HEK293T (cell line): Measurements from ENCODE around the gene PSG4.

Experiments used
- CTCF ChIA-PET: fragments of 350-600 bp; formaldehyde crosslinking; extraction: SDS; loops from one replicate; lab custom pipeline; 2021; ENCODE audit warnings: antibody characterized with exemption, inconsistent platforms; lab: Yijun Ruan, JAX
- POLR2A ChIA-PET: fragments of 350-600 bp; formaldehyde crosslinking; extraction: SDS; loops from one replicate; lab custom pipeline; 2020; ENCODE audit warnings: antibody characterized with exemption, inconsistent platforms; lab: Yijun Ruan, JAX
- DNase-seq: peaks from one replicate; pipeline ENCODE4 v3.0.0; 2012; ENCODE audit warnings: mixed read lengths; ENCODE audit errors: extremely low spot score
- ARNT ChIP-seq: fragments of 450-650 bp; IDR thresholded peaks from 2 replicates; pipeline ENCODE4 v1.6.1; 2017; ENCODE audit warnings: mild to moderate bottlenecking
- BHLHE40 ChIP-seq: fragments of 450-650 bp; IDR thresholded peaks from 2 replicates; pipeline ENCODE4 v1.6.1; 2016; ENCODE audit warnings: mild to moderate bottlenecking, moderate library complexity, borderline replicate concordance
- CTBP1 ChIP-seq: fragments of 450-650 bp; IDR thresholded peaks from 2 replicates; pipeline ENCODE4 v1.6.1; 2016; ENCODE audit warnings: borderline replicate concordance
- ELF4 ChIP-seq: fragments of 450-650 bp; IDR thresholded peaks from 2 replicates; pipeline ENCODE4 v1.6.1; 2017; ENCODE audit warnings: antibody characterized with exemption
- FOXA1 ChIP-seq: fragments of 450-650 bp; IDR thresholded peaks from 2 replicates; pipeline ENCODE4 v1.6.1; 2016; ENCODE audit warnings: mild to moderate bottlenecking
- FOXK2 ChIP-seq: fragments of 450-650 bp; IDR thresholded peaks from 2 replicates; pipeline ENCODE4 v1.6.1; 2016; ENCODE audit warnings: mild to moderate bottlenecking
- FOXM1 ChIP-seq: fragments of 450-650 bp; IDR thresholded peaks from 2 replicates; pipeline ENCODE4 v1.6.1; 2017; ENCODE audit warnings: mild to moderate bottlenecking, borderline replicate concordance
- HDGF ChIP-seq: fragments of 450-650 bp; IDR thresholded peaks from 2 replicates; pipeline ENCODE4 v1.6.1; 2017; ENCODE audit warnings: antibody characterized with exemption, borderline replicate concordance
- L3MBTL2 ChIP-seq: fragments of 450-650 bp; conservative IDR thresholded peaks from 2 replicates; pipeline ENCODE4 v1.6.1; 2016; ENCODE audit warnings: mild to moderate bottlenecking
- LEF1 ChIP-seq: fragments of 450-650 bp; IDR thresholded peaks from 2 replicates; pipeline ENCODE4 v1.6.1; 2017; ENCODE audit warnings: mild to moderate bottlenecking, borderline replicate concordance
- NFRKB ChIP-seq: fragments of 450-650 bp; IDR thresholded peaks from 2 replicates; pipeline ENCODE4 v1.6.1; 2016; ENCODE audit warnings: mild to moderate bottlenecking, moderate library complexity
- SP1 ChIP-seq: fragments of 450-650 bp; IDR thresholded peaks from 2 replicates; pipeline ENCODE4 v1.6.1; 2017
- SUZ12 ChIP-seq: fragments of 450-650 bp; IDR thresholded peaks from 2 replicates; pipeline ENCODE4 v1.6.1; 2016; ENCODE audit warnings: mild to moderate bottlenecking
- TARDBP ChIP-seq: fragments of 450-650 bp; IDR thresholded peaks from 2 replicates; pipeline ENCODE4 v1.6.1; 2016
- ZNF384 ChIP-seq: fragments of 450-650 bp; IDR thresholded peaks from 2 replicates; pipeline ENCODE4 v1.6.1; 2016
- TF ChIP-seq, protein P1 (sequence below): fragments of 450-650 bp; IDR thresholded peaks from 2 replicates; pipeline ENCODE4 v1.6.1; 2016

The PSG4 gene

DNA sequence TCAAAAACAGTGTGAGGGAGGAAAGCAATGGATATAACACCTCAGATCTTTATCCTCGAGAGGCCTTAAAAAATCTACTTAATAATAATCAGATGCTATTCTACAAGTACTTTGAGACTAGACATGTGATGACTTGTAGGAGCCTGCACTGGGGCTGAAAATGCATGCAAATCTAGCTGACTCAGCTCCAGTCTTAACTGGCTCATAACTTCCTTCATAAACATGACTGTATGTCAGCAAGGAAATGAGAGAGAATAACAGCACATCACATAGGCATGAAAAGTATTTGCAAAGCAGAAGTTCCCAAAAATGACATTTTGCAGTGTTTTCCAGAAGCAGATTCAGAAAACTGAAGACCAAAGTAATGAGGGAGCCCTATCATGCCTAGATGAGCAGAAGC, 57.2 kb downstream of the PSG4 start:
- CTCF ChIA-PET: no interaction called here
- DNase-seq: no peak
- TF ChIP-seq ZNF384 (no peak), ELF4 (no peak), TARDBP (no peak), SP1 (no peak), HDGF (no peak), CTBP1 (no peak), BHLHE40 (no peak), LEF1 (no peak), NFRKB (no peak), FOXA1 (no peak), FOXK2 (no peak), FOXM1 (no peak), ARNT (no peak), SUZ12 (no peak), L3MBTL2 (no peak)
- TF ChIP-seq, protein P1, sequence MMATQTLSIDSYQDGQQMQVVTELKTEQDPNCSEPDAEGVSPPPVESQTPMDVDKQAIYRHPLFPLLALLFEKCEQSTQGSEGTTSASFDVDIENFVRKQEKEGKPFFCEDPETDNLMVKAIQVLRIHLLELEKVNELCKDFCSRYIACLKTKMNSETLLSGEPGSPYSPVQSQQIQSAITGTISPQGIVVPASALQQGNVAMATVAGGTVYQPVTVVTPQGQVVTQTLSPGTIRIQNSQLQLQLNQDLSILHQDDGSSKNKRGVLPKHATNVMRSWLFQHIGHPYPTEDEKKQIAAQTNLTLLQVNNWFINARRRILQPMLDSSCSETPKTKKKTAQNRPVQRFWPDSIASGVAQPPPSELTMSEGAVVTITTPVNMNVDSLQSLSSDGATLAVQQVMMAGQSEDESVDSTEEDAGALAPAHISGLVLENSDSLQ: no peak
- POLR2A ChIA-PET: no interaction called here
